GM23338 (cell line): ENCODE measurements around the gene UBE2R2. TPM values are rescaled to one million over a fixed set of nuclear protein-coding genes. Genes with fewer than 3 reads are reported as not detected.

Experiments used
- ATAC-seq: fragments of 200-7000 bp; cut with Tn5 transposase; 3 replicates; pipeline ENCODE4 v1.9.1; 2020
- DNase-seq: peaks from one replicate; pipeline ENCODE4 v3.0.0-alpha.2; 2015; ENCODE audit warnings: low spot score
- H2AFZ ChIP-seq: fragments of 200-600 bp; sonication (generic); 2 replicates; pipeline ENCODE4 v1.8.0; 2016; ENCODE audit warnings: antibody characterized with exemption, mild to moderate bottlenecking, moderate library complexity
- H3F3A ChIP-seq: fragments of 200-600 bp; sonication (generic); replicated peaks from 2 replicates; pipeline ENCODE4 v1.8.0; 2017; ENCODE audit warnings: antibody characterized with exemption, mixed run types, low read depth
- H3K27ac ChIP-seq: fragments of 200-600 bp; sonication (generic); 2 replicates; pipeline ENCODE4 v1.6.1; 2016; ENCODE audit warnings: low read depth
- H3K27me3 ChIP-seq: fragments of 200-600 bp; sonication (generic); 2 replicates; pipeline ENCODE4 v1.8.0; 2016; ENCODE audit warnings: mild to moderate bottlenecking, mixed run types, moderate library complexity; ENCODE audit not compliant: insufficient read depth
- H3K36me3 ChIP-seq: fragments of 200-600 bp; sonication (generic); 2 replicates; pipeline ENCODE4 v1.8.0; 2016; ENCODE audit warnings: mild to moderate bottlenecking; ENCODE audit not compliant: insufficient read depth
- H3K4me1 ChIP-seq: fragments of 200-600 bp; sonication (generic); 2 replicates; pipeline ENCODE4 v1.8.0; 2016; ENCODE audit warnings: mild to moderate bottlenecking, moderate library complexity; ENCODE audit not compliant: insufficient read depth
- H3K4me2 ChIP-seq: fragments of 200-600 bp; sonication (generic); 2 replicates; pipeline ENCODE4 v1.7.1; 2017; ENCODE audit warnings: mixed run types
- H3K4me3 ChIP-seq: fragments of 200-600 bp; sonication (generic); 2 replicates; pipeline ENCODE4 v1.6.1; 2016; ENCODE audit warnings: mixed run types
- H3K79me2 ChIP-seq: fragments of 200-600 bp; sonication (generic); replicated peaks from 2 replicates; pipeline ENCODE4 v1.8.0; 2017; ENCODE audit warnings: mild to moderate bottlenecking; ENCODE audit not compliant: insufficient read depth
- H3K9me2 ChIP-seq: fragments of 200-600 bp; sonication (generic); 2 replicates; pipeline ENCODE4 v1.8.0; 2017; ENCODE audit not compliant: insufficient read depth
- H4K20me1 ChIP-seq: fragments of 200-600 bp; sonication (generic); replicated peaks from 2 replicates; pipeline ENCODE4 v1.8.0; 2017; ENCODE audit warnings: mild to moderate bottlenecking; ENCODE audit not compliant: insufficient read depth
- H3K27ac Mint-ChIP-seq: 2 replicates; pipeline ENCODE4 v1.8.0; 2020; ENCODE audit warnings: inconsistent platforms, mild to moderate bottlenecking, moderate library complexity, mixed read lengths
- H3K27me3 Mint-ChIP-seq: 3 replicates; pipeline ENCODE4 v1.8.0; 2022; ENCODE audit warnings: low read depth, mild to moderate bottlenecking, moderate library complexity, mixed read lengths, inconsistent platforms; ENCODE audit not compliant: insufficient read depth, poor library complexity
- H3K36me3 Mint-ChIP-seq: 3 replicates; pipeline ENCODE4 v1.8.0; 2021; ENCODE audit warnings: low read depth, mild to moderate bottlenecking, inconsistent platforms, moderate library complexity, mixed read lengths
- H3K4me1 Mint-ChIP-seq: 3 replicates; pipeline ENCODE4 v1.8.0; 2020; ENCODE audit warnings: mild to moderate bottlenecking, inconsistent platforms, mixed read lengths
- H3K4me3 Mint-ChIP-seq: 3 replicates; pipeline ENCODE4 v1.8.0; 2021; ENCODE audit warnings: moderate library complexity, mild to moderate bottlenecking, inconsistent platforms, mixed read lengths
- H3K9me3 Mint-ChIP-seq: 3 replicates; pipeline ENCODE4 v1.8.0; 2020; ENCODE audit warnings: moderate library complexity, mild to moderate bottlenecking, inconsistent platforms, mixed read lengths
- CTCF ChIP-seq, 2 experiments: fragments of 200-600 bp in 1 of 2; sonication (generic) in 1 of 2; conservative IDR thresholded peaks; 2 replicates each; pipeline versions ENCODE4 v1.5.1 to v1.6.1; 2016 to 2017; ENCODE audit warnings: antibody characterized with exemption in 2 of 2, low read depth in 2 of 2, mild to moderate bottlenecking in 2 of 2, moderate library complexity in 1 of 2
- EZH2 ChIP-seq: fragments of 200-600 bp; sonication (generic); IDR thresholded peaks from one replicate; pipeline ENCODE4 v1.8.0; 2017; ENCODE audit warnings: antibody characterized with exemption, mild to moderate bottlenecking, low read depth; ENCODE audit not compliant: unreplicated experiment
- NANOG ChIP-seq: IDR thresholded peaks from 2 replicates; pipeline ENCODE4 v1.6.1; 2016; ENCODE audit warnings: antibody characterized with exemption, borderline replicate concordance
- STAT1 ChIP-seq: IDR thresholded peaks from one replicate; pipeline ENCODE4 v1.6.1; 2016; ENCODE audit warnings: antibody characterized with exemption; ENCODE audit not compliant: unreplicated experiment
- ZNF114 ChIP-seq: fragments of 250-450 bp; sonication (Bioruptor Pico); IDR thresholded peaks from 2 replicates; pipeline ENCODE4 v1.5.0; 2020; ENCODE audit warnings: mild to moderate bottlenecking, moderate library complexity
- ZNF331 ChIP-seq: fragments of 250-450 bp; sonication (Bioruptor Pico); IDR thresholded peaks from 2 replicates; pipeline ENCODE4 v1.5.0; 2020; ENCODE audit warnings: low read depth, mild to moderate bottlenecking, moderate library complexity
- polyA plus RNA-seq: library from polyadenylated mRNA; unstranded; fragments of >200 nt; fragmentation: Nextera tagmentation; extraction: Ambion mirVana; gene quantifications from 2 replicates; pipeline ENCODE4 v1.2.1, GENCODE V29; 2016
- total RNA-seq: library from RNA; depleted of rRNA; stranded (reverse); fragments of >200 nt; shearing (Covaris generic); gene quantifications from 2 replicates; pipeline ENCODE4 v1.2.3, GENCODE V29; 2014
- TF ChIP-seq, protein P1 (sequence below): fragments of 250-450 bp; sonication (Bioruptor Pico); IDR thresholded peaks from 2 replicates; pipeline ENCODE4 v1.5.0; 2020; ENCODE audit warnings: mild to moderate bottlenecking, moderate library complexity
- TF ChIP-seq, protein P2 (sequence below): IDR thresholded peaks from 2 replicates; pipeline ENCODE4 v1.6.1; 2016; ENCODE audit warnings: antibody characterized with exemption

UBE2R2 gene
- total and polyA plus RNA-seq, 2 experiments from 2014 or later: 23.4 to 32.5 TPM

DNA sequence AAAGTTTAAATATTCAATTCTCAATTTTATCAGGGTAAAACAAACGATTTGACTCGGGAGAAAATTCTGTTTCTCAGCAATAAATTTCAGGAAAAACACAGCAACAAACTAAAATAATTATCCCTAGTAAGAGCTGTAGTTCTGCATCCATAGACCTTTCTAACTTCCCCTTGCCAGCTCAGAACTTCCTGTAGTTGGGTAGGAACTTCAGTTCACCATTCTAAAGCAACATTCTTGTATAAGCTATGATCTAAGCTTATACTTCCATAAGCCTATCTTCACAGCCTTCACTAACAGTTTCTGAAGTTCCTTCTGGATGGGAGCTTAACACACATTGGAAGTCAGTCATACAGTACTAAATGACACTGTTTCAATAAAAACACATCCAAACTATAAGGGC is 135.1 kb downstream of the UBE2R2 start (continued):
- TF ChIP-seq, protein P1, sequence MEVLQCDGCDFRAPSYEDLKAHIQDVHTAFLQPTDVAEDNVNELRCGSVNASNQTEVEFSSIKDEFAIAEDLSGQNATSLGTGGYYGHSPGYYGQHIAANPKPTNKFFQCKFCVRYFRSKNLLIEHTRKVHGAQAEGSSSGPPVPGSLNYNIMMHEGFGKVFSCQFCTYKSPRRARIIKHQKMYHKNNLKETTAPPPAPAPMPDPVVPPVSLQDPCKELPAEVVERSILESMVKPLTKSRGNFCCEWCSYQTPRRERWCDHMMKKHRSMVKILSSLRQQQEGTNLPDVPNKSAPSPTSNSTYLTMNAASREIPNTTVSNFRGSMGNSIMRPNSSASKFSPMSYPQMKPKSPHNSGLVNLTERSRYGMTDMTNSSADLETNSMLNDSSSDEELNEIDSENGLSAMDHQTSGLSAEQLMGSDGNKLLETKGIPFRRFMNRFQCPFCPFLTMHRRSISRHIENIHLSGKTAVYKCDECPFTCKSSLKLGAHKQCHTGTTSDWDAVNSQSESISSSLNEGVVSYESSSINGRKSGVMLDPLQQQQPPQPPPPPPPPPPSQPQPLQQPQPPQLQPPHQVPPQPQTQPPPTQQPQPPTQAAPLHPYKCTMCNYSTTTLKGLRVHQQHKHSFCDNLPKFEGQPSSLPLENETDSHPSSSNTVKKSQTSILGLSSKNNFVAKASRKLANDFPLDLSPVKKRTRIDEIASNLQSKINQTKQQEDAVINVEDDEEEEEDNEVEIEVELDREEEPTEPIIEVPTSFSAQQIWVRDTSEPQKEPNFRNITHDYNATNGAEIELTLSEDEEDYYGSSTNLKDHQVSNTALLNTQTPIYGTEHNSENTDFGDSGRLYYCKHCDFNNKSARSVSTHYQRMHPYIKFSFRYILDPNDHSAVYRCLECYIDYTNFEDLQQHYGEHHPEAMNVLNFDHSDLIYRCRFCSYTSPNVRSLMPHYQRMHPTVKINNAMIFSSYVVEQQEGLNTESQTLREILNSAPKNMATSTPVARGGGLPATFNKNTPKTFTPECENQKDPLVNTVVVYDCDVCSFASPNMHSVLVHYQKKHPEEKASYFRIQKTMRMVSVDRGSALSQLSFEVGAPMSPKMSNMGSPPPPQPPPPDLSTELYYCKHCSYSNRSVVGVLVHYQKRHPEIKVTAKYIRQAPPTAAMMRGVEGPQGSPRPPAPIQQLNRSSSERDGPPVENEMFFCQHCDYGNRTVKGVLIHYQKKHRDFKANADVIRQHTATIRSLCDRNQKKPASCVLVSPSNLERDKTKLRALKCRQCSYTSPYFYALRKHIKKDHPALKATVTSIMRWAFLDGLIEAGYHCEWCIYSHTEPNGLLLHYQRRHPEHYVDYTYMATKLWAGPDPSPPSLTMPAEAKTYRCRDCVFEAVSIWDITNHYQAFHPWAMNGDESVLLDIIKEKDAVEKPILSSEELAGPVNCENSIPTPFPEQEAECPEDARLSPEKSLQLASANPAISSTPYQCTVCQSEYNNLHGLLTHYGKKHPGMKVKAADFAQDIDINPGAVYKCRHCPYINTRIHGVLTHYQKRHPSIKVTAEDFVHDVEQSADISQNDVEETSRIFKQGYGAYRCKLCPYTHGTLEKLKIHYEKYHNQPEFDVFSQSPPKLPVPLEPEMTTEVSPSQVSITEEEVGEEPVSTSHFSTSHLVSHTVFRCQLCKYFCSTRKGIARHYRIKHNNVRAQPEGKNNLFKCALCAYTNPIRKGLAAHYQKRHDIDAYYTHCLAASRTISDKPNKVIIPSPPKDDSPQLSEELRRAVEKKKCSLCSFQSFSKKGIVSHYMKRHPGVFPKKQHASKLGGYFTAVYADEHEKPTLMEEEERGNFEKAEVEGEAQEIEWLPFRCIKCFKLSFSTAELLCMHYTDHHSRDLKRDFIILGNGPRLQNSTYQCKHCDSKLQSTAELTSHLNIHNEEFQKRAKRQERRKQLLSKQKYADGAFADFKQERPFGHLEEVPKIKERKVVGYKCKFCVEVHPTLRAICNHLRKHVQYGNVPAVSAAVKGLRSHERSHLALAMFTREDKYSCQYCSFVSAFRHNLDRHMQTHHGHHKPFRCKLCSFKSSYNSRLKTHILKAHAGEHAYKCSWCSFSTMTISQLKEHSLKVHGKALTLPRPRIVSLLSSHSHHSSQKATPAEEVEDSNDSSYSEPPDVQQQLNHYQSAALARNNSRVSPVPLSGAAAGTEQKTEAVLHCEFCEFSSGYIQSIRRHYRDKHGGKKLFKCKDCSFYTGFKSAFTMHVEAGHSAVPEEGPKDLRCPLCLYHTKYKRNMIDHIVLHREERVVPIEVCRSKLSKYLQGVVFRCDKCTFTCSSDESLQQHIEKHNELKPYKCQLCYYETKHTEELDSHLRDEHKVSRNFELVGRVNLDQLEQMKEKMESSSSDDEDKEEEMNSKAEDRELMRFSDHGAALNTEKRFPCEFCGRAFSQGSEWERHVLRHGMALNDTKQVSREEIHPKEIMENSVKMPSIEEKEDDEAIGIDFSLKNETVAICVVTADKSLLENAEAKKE: no peak
- no peak for TF ChIP-seq STAT1
- no peak for TF ChIP-seq EZH2
- no peak for TF ChIP-seq ZNF114 (CRISPR knock-in tag)
- TF ChIP-seq, protein P2, sequence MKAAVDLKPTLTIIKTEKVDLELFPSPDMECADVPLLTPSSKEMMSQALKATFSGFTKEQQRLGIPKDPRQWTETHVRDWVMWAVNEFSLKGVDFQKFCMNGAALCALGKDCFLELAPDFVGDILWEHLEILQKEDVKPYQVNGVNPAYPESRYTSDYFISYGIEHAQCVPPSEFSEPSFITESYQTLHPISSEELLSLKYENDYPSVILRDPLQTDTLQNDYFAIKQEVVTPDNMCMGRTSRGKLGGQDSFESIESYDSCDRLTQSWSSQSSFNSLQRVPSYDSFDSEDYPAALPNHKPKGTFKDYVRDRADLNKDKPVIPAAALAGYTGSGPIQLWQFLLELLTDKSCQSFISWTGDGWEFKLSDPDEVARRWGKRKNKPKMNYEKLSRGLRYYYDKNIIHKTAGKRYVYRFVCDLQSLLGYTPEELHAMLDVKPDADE: no peak
- no peak for TF ChIP-seq ZNF331 (CRISPR knock-in tag)
- TF ChIP-seq CTCF (conservative IDR thresholded peaks at IDR 0.05; ENCODE audit: low read depth in 2 of 2): no peak

GRCh38 chr9:33956544-33956943 is 139.6 kb downstream of the UBE2R2 start:
- Histone ChIP-seq H3K79me2 (peaks cover under 1% of the 10 kb centered on the region), H3K36me3 (peaks cover 34% of the 10 kb centered on the region), H4K20me1 (peaks cover 2% of the 10 kb centered on the region), H3K27ac (no peak overlapping the region), H3K4me1 (no peaks in the 10 kb centered on the region), H3F3A (no peaks in the 10 kb centered on the region), H3K9me2 (no peaks in the 10 kb centered on the region), H3K4me3 (no peak overlapping the region), H2AFZ (no peak overlapping the region), H3K27me3 (no peaks in the 10 kb centered on the region), H3K4me2 (no peak overlapping the region)
- H3K27me3 Mint-ChIP-seq: no peaks in the 10 kb centered on the region
- no peaks in the 10 kb centered on the region for H3K9me3 Mint-ChIP-seq
- H3K4me1 Mint-ChIP-seq: no peaks in the 10 kb centered on the region
- no peak overlapping the region for H3K4me3 Mint-ChIP-seq
- H3K27ac Mint-ChIP-seq: no peak overlapping the region
- ATAC-seq (no peak), DNase-seq (no peak)
- peaks cover 66% of the 10 kb centered on the region for H3K36me3 Mint-ChIP-seq
- no peak for TF ChIP-seq NANOG
